NCI-H2081 (cell line): ENCODE results near the gene FAM171A1.

Experiments
- DNase-seq, 2 experiments: peaks; one replicate each; lab custom pipeline; 2025; lab: John Stamatoyannopoulos, UW

The FAM171A1 gene

GRCh38 chr10:15374156-15374555 is 3.1 kb upstream of the FAM171A1 start:
- DNase-seq, result no peak

GRCh38 chr10:15373199-15373598 is 2.1 kb upstream of the FAM171A1 start:
- no peak for DNase-seq

DNA sequence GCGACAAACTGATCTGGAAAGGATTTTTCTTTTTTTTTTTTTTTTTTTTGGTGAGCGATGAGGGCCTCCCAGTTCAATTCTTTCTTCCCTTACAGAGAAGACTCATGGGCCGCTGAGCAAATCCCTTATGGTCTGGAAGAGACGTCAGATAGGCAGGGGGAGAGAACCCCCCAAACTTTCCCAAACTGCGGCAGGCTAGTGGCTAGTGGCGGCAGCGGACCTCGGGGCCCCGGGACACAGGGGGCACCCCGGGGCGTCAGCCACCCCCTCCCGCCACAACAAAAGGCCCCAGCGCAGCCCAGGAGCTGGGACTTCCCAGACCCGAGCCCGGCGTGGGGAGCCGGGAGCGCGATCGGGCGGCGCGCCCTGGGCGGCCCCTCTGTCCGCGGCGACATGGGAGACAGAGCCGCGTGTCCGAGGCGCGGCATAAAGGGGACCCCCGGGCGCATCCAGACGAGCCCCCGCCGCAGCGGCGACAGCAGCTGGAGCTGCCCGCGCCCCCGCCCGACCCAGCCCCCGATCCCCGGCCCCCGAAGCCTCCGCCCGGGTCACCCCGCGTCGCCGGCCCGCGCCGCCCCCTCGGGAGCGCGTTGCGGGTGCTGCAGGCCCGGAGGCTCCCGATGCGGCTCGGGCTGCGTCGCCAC is 755 bp downstream of the FAM171A1 start:
- DNase-seq, result peak in 1 of 2 experiments; percentile 25

GRCh38 chr10:15369256-15370211 is 1.6 kb downstream of the FAM171A1 start:
- DNase-seq, result peak in 1 of 2 experiments; percentile 26

DNA sequence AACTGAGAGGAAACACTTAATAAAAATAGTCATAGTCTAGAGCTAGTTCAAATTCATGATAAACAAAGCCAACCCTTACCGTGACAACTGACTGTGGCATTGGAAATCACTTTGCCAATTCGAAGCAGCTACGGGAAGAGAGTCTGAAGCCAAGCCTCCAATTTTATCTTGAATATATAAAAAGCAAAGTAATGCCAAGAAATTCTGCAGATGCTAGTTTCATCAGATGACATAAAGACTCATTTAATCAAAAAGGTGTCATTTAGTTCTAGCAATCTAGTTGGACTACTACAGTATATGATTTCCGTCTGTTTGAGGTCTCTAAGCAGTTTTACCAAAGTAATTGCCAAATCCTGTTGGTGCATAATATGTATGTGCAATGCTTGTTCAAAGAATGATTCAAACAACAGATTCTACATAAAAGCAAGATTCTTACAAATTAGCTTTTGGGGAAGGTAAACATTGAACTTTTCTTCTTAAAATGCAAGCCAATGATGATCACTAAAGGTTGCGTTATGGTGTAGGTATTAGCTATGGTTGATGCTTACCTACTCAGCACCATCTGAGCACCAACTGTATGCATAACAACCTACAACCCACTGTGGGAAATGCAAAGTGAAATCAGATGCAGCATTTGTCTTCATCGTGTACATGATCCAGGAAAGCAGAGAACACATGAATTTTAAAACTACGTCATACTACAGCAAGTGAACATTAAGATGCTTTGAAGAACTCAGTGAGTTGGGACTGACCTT is 2.8 kb downstream of the FAM171A1 start:
- no peak for DNase-seq

- DNase-seq, result no peak
Measured at GRCh38 chr10:15367296-15368085, 3.6 kb downstream of the FAM171A1 start.

GRCh38 chr10:15365692-15366091 is 5.4 kb downstream of the FAM171A1 start:
- no peak for DNase-seq

- no peak for DNase-seq
Measured at GRCh38 chr10:15364001-15364400, 7.1 kb downstream of the FAM171A1 start.

DNA sequence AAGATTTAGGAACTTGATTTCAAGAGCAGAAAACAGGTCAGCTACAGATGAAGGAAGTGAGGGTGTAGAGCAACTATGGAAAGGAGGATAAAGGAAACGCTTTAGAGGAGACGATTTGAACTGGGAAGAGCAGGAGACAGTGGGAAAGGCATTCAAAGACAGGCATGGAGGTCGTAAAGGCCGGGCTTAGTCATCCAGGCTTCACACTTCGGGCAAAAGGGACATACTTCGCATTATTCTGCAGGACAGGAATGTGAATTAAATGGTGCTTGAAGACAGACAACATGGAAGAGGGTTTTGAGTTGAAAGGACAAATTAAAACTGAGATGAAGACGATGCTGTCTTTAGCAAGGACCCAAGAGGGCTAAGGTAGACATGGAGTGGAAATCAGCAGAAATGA is 8.1 kb downstream of the FAM171A1 start:
- DNase-seq, result no peak

- DNase-seq, result no peak
Measured at GRCh38 chr10:15361131-15361530, 10.0 kb downstream of the FAM171A1 start.

DNA sequence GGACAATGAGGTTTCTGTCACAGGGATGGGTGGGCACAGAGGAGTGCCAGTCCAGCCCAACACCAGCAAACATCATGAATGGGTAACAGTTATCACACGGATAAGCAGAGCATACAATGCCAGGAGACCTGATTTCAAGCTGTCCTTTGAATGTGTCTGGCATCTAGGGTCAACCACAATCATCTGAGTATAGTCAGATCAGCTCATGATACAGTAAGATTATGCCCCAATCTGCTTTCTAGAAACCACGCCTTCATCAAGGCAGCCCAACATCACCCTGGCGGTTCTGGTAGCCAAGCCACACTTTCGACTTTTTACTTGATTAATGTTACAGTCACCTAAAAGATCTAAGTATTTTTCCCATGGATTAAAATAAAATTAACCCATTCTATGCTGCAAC is 10.5 kb downstream of the FAM171A1 start:
- DNase-seq, result no peak

GRCh38 chr10:15353471-15354017 is 17.5 kb downstream of the FAM171A1 start:
- DNase-seq, result no peak

DNA sequence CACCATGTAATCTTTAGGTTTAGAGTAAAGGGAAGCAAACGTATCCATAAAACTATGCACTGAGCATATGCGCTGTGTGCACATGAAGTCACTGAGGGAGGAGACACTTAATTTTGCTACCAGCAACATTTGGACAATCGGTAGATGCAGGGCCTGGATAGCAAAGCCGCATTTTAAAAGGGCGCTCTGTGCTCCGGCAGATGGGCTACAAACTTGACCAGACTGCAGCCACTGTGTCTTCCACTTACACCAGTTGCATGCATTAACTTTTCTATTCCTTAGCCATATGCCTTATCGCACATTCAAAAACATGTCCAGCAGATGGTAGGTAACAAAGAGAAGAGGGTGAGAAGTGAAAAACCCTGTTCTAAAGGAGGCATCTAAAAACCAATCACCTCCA is 18.3 kb downstream of the FAM171A1 start:
- DNase-seq, result no peak

DNA sequence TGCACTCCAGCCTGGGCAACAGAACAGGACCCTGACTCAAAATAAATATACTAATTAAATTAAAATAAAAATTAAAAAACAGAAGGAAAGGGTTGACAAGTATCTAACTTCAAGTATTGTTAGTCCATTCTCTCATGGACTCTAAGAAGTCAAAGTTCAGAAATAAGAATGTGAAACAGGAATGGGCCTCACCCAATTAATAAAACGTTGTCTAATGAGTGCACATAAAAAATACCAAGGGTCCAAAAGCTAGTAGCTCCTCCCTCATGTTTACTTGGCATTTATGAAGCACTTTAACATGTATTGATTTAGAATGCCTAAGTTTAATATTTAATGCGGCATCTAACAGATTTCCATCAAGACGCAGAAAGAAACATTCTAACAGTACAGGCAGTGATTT is 18.9 kb downstream of the FAM171A1 start:
- DNase-seq, result no peak

- DNase-seq, result no peak
Measured at GRCh38 chr10:15351099-15351820, 19.8 kb downstream of the FAM171A1 start.

GRCh38 chr10:15349112-15349511 is 22.0 kb downstream of the FAM171A1 start:
- peak in 1 of 2 experiments; percentile 55 for DNase-seq

GRCh38 chr10:15348579-15348978 is 22.5 kb downstream of the FAM171A1 start:
- peak in 1 of 2 experiments; percentile 16 for DNase-seq

DNA sequence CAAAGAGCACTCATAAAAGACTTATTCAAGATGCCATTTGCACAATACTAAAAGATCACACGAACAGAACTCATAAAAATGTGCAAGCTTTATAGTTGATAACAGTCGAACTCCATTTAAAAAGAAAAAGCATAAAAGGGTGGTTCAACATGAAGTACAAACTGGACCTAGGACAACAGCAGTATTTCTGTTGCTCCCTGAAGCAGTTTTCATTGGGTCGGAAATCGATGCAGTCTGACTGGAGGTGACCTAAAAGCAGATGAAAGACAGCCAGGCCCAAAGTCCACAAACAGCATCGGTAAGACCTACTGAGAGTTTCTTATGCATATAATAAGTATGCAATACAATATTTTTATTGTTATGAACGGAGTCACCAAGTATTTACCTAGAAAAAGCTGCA is 23.9 kb downstream of the FAM171A1 start:
- DNase-seq, result no peak

DNA sequence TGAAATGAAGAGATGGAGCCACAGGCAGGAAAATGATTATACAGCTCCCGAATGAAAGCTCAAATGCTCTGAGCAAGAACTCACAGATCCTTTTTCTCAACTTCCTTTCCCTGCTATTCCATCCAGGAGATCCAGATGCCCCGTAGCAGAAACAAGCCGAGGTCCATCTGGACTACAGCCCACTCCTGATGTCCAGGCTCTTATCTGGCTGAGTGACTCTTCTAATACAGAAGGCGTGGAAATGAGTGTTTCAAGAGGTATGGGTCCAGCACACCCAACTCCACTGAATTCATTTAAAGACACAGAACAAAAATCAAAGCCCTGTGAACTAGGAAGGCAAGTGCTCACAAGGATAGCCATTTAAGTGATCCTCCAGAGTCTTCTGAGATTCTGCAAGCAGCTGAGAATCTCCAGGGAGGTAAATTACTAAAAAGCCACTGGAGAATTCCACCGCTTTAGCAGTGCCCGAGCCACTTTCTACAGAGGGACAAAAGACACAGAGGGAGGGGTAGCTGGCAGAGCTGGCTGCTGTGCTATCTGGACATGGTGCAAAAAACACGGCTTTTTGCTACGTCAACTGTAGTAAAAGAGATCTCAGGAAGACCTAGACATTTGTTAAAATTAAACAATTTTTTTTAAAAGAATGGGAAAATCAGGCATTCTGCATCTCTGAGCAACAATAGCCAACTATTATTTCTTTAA is 24.5 kb downstream of the FAM171A1 start:
- DNase-seq, result no peak

DNA sequence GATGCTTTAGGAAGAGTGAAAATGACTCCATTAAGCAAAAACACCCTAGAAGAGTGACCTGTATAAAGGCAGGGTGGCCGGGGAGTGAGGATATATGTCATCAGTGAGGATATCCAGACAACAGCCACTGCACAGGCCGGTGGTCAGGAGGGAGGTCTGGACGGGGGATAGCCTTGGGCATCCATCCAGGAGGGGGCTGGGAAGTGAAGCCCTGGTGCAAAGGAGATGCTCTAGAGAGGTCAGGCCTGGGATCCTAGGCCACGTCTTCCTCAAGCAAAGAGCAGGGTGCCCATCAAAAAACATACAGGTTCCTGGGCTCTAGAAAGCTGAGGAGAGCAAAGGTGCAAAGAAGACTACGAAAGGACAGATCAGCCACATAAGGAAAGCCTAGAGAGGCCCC is 25.6 kb downstream of the FAM171A1 start:
- no peak for DNase-seq
